ENCODE data around the gene KLHDC4.

- TF ChIP-seq CTCF (conservative IDR thresholded peaks at IDR 0.05; ENCODE audit: low read length): no peak
- TF ChIP-seq EZH2phosphoT487 (IDR thresholded peaks at IDR 0.05; ENCODE audit: borderline replicate concordance, low read depth, low read length): no peak
These were observed 28.8 kb upstream of the KLHDC4 start for GRCh38 chr16:87794485-87795078.

All from OCI-LY7 (cell line).